Kidney glomerular epithelial cell (primary cell): ENCODE data around the gene LIMA1.
"Not testable (repeated sequence)": the region's sequence is repeated elsewhere in the genome, so short reads cannot be mapped to it uniquely, and the experiment has no call there.

Experiments
- DNase-seq: peaks from one replicate; lab custom pipeline; 2025; lab: John Stamatoyannopoulos, UW

LIMA1 gene

DNA sequence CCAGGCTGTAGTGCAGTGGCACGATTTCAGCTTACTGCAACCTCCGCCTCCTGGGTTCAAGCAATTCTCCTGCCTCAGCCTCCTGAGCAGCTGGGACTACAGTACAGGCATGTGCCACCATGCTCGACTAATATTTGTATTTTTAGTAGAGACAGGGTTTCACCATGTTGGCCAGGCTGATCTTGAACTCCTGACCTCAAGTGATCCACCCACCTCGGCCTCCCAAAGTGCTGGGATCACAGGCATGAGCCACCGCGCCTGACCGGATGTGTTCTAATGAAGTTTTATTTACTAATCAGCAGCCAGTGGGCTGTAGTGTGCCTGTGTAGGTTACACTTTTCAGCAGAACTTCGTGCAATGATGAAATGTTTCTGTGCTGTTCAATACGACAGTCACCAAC lies 35.7 kb downstream of the LIMA1 start:
- not testable (repeated sequence) for DNase-seq

DNA sequence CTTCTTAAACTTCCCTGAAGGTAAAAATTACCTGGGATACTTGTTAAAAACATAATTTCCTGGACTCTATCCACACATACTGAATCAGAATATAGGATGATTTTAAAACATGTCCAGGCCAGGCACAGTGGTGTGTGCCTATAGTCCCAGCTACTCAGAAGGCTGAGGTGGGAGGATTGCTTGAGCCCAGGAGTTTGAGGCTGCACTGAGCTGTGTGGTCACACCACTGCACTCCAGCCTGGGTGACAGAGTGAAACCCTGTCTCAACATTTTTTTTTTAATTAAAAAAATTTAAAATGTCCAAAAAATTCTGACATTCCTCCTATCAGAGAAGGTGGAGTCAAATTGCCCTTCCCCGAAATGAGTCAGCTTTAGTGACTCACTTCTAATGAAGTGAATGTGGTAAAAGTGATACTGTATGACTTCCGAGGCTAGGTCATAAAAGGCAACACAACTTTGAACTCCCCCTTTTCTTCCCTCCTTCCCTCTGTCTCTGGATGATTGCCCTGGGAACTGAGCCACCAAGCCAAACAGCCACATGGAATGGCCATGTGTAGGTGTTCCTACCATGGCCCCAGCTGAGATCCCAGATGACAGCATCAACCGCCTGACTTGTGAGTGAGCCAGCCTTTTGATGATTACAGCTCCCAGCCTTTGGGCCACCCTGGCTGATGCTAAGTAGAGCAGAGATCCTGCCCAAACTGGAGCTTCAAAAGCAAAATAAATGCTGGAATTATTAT lies 36.3 kb downstream of the LIMA1 start:
- peak; percentile 98 for DNase-seq

DNA sequence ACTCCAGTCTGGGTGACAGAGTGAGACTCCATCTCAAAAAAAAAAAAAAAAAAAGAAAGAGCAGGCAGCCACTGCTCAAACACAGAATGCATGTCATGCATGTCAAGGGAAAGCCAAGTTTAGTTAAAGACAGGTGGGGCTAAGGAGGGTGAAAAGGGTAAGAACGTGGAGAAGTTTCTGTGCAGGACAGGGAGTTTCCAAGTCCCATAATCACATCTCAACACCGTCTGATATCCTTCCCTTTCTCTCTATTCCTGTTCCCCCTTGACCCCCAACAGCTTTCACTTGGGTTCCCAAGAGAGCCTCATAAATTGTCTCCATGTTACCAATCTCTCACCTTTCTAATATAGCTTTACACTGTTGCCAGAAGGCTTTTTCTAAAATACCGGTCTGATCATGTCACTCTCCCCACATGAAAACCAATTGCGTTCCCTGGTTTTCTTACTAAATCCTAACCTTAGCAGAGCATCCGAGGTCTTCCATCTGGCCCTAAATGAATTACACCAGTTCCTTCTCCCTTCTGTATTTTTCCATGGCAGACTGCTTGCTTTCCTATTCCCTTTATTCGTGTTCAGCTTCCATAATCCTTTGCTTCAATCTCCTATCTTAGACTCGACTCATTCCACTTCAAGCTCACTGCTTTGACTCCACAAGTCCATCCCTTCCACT lies 37.0 kb downstream of the LIMA1 start:
- DNase-seq = no peak

DNA sequence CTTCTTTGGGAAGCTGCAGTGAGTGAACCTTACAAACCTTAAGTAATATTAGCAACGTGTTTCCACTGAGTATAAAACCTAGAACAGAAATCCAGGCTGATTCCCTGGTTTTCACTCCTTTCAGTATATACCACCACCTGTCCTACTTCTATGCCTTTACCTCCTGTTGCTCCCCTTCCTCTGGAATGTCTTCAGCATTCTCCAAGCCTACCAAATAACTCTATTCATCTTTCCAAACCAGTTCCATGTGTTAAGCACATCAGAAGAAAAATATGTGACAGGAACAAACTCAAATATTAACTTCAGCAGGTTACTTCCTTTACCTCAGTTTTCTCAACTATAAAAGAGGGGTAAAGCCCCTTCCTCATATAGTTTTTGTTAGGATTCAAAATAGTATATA lies 39.8 kb downstream of the LIMA1 start:
- DNase-seq = no peak

DNA sequence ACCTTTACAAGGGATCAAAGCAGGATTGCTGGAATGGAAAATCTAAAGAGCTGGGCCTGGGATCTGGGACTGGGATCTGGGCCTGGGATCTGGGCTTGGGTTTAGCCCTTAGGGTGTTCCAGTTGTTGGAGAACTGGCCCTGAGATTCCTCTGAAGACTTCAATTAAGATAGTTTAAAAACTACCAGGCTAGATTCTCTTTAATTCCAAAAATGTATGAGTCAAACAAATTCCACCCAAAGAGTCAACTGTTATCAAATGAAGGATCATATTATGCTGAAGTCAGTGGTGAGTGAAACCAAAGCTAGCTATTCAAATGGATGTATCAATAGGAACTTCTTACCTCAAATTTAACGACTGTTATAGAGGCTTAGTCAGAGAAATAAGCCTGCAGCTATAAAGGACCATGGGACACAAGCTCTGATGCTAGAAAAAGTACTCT lies 40.5 kb downstream of the LIMA1 start:
- DNase-seq = peak; percentile 63

DNA sequence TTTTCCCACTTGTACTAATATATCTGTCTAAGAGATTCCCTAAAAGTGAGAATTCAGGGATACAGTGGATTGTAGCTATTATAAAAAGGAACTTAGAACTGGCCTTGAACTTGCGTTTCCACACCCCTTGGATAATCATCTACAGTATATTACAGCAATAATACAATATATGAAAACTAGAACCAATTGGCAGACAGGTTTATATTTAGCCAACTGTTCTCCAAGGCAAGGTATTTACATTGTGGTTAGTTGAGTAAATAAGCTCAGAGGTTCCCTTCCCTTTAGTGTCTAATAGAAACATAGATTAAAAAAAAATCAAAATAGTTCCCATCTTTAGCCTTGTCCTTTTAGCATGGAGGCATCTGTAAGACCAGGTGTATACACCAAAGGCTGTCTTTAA lies 42.1 kb downstream of the LIMA1 start:
- DNase-seq = no peak

DNA sequence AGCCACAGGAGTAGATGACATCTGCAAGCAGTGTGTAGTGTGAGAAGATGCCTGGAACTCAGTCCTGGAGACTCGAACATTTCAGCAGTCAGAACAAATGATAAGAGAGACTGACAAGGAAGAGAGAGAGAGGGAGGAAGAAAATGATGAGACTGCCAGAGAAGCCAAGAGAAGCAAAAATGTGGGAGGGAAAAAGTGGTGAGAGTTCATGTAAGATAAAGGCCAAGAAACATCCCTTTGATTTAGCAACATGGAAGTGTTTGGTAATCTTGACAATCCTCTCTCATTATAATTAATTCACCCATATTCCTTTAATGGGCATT lies 42.6 kb downstream of the LIMA1 start:
- no peak for DNase-seq

DNA sequence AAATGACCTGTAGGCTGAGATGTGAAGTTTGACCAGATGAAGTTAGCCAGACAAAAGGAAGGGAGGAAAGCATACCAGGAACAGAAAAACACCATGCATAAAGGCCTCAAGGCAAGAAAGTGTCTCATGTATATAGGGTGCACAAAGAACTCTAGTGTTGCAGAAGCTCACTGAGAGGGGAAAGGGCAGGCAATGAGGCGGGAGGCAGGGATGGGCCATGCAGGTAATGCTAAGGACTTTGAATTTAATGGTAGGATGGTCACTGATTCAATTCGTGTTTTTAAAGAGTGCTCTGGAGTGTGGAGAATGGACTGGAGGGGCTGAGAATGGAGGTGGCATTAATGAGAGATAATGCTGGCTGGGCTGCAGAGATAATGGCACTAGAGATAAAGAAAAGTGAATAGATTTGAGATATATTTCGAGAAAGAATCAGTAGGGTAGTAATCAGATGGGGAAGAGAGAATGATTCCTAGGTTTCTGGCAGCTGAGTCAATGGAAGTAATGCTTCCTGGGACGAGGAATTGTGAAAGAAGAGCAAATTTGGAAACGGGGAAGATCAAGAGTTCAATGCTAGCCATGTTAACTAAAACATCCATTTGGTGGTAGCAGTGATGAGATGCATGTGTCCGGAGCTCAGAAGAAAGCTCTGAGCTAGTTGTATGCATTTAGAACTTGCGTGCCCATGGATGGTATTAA lies 43.1 kb downstream of the LIMA1 start:
- no peak for DNase-seq

DNA sequence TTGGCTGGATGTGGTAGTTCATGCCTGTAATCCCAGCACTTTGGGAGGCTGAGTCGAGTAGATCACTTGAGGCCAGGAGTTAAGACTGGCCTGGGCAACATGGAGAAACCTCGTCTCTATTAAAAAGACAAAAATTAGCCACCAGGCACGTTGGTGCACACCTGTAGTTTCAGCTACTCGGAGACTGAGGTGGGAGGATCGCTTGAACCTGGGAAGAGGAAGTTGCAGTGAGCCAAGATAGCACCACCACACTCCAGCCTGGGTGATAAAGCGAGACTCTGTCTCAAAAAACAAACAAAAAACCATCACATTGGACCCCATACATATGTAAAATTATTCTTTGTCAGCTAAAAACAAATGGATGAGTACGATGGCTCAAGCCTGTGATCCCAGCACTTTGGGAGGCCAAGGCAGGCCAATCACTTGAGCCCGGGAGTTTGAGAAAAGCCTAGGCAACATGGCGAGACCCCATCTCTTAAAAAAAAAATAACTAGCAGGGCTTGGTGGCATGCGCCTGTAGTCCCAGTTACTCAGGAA lies 43.9 kb downstream of the LIMA1 start:
- DNase-seq = no peak

DNA sequence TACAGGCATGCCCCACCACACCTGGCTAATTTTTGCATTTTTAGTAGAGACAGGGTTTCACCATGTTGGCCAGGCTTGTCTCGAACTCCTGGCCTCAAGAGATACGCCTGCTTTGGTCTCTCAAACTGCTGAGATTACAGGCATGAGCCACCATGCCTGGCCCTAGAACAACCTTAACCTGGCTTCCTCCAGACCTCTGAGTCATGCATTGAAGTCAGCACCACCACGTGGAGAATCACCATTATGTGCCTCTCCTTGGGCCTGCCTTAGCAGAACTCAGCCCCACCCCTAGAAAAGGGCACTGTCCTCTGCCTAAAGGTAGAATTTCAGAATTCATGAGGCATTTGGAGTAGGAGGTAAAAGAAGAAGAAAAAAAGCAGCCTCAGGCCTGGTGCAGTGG lies 49.0 kb downstream of the LIMA1 start:
- DNase-seq = no peak

DNA sequence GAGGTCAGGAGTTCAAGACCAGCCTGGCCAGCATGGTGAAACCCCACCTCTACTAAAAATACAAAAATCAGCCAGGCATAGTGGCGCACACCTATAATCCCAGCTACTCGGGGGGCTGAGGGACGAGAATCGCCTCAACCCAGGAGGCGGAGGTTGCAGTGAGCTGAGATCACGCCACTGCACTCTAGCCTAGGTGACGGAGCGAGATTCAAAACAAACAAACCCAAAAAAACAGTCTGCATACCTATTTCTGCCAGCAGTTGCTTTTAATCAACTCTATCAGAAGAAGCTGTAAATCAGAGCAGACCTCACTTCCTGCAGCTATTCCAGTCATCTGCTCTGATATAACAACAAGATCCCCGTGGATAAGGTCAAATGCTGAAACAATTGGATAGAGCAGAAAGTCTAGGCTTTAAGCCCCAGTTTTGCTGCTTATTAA lies 50.5 kb downstream of the LIMA1 start:
- DNase-seq = no peak

DNA sequence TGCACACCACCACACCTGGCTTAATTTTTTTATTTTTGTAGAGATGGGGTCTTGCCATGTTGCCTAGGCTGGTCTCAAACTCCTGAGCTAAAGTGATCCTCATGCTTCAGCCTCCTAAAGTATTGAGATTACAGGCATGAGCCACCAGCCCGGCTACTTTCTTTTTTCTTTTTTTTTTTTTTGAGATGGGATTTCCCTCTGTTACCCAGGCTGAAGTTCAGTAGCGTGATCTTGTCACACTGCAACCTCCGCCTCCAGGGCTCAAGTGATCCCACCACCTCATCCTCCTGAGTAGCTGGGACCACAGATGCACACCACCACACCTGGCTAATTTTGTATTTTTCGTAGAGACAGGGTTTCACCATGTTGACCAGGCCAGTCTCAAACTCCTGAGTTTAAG lies 51.1 kb downstream of the LIMA1 start:
- DNase-seq = no peak

DNA sequence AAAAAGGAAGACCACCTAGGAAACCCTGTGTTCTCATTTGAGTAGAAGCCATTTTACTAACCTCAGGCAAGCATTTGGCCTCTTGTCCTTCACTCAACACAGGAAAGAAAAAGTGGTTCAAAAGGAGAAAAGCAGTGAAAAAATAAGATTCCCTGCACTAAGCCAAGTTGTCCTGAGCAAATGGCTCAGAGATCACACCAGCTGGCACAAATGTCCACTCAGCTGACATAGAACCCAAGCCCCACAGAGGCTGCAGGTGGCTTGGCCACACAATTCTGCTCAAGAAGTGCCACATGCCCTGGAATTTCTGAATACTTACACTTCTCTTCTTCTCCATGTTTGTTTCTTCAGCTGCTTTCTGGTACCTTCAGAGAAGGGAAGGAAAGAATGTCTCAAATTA lies 52.0 kb downstream of the LIMA1 start:
- no peak for DNase-seq

DNA sequence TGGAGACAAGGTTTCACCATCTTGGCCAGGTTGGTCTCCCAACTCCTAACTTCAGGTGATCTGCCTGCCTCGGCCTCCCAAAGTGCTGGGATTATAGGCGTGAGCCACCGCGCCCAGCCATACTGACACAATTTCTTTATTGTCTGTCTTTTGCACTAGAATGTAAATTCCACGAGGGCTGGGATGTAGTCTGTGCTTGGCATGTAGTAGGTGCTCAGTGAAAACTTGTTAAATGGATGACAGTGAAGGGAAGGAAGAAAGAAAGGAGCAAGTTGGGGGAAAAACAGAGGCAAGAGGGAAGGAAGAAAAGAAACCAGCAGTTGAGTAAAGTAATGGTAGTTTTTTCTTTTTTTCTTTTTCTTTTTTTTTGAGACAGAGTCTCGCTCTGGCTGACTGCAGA lies 53.1 kb downstream of the LIMA1 start:
- no peak for DNase-seq

DNA sequence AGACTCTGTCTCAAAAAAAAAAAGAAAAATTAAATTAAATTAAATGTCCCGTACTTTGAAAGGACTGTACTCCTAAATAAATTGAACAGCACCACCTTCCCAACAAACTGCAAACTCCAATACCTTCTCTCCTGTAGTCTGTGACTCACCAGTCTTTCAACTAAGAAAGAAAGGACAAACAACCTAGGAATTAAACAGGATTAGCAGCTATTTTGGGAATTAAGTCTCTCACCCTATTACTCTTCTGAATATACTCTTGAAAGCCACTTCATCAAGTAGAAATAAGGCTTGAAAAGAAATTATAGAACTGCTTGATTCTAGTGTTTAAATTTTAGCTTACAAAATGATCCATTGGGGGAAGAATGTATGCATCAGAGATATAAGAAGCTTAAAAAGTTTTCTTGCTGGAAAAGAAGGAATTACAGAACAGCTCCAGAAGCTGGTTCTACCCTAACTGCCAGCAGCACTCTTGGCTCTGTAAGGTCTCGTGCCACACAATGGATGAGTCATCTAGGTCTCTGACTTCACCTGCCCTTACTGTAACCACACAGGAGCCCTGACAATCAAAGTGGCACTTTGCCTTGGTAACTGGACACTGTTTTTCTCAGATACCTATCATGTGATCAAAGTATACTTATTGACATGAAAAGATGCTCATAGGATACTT lies 59.2 kb downstream of the LIMA1 start:
- DNase-seq = peak; percentile 53

DNA sequence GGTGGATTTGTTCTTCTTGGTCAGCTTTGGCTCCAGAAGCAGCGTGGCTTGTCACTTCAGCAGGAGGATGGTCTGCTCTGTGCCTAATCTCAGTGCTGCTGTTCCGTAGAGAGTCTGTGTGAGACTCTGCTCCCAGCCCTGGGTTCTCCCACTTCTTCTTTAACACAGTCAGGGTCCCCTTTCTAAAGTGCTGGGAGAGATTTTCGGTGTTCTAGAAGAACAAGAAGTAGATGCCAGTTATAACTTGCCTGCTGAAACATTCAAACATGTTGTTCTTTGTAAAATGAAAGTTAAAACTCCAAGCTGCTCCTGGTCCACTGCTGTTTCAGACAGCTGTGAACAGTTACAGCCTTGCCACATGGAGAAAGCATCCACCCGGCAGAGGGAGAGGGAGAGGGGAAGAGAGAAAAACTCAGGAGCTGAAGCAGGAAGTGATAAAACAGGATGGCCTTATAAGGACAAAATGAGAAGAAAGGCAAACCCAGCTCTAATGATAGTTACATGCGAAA lies 61.0 kb downstream of the LIMA1 start:
- DNase-seq = peak; percentile 85

DNA sequence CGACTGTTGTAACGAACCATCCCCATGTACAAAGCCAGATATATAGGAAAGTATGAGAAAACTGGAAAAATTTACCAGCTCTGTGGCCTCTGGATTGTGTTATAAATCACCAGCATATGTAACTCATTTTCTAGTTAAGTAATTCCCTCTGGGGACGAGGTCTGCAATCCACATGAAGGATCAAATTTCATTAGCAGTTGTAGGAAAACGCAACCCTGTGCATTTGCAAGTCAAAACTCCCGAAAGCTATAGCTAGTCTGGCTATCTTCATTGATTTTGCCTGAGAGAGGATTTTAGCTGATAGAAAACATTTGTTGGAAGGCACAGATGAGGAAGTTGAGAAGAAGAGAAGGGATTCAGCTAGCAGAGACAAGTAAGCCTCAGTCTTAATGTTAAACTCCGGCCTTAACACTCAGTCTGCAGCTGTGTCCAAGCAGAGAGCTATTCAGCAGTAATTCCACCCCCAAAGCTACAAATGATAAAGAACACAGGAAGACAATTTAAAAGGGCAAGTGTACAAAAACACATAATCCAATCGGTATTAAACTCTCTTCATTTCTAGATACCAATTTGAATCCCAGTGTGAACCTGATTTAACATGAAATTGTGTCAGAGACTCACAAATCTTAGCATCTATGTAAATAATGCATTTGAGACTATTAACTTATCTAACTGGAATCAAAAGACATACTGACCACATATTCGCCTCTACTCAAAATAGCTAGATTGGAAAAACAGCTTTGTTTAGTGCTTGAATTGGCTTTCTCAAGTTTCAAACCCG lies 61.9 kb downstream of the LIMA1 start:
- no peak for DNase-seq

DNA sequence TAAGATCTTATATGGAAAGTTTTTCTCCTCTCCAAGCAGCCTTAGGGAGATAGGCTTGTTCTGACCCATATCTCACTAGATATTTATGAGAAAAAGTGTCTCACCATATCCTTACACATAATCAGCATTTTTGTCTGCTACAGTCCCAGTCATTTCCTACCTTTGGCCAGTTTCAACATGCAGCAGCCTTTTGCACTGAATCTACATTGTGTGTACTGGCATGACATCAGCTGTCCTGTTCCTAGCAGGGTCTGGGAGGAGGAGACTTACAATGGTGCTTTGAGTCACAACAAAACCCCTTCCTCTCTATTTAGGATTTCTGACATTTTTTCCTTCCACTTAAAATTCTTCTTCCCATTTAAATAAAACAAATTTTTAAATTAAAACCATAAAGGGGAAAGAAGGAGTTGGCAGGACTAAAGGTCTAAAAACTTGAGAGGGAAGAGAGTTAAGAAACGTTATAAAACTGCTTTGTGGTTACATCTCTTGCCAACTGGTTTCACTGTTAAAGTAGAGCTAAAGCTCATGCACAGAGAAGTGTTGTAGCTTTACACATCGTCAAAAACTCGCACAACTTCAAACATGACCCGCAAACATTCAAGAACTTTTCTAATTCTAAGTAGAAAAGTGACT lies 62.8 kb downstream of the LIMA1 start:
- DNase-seq = no peak

DNA sequence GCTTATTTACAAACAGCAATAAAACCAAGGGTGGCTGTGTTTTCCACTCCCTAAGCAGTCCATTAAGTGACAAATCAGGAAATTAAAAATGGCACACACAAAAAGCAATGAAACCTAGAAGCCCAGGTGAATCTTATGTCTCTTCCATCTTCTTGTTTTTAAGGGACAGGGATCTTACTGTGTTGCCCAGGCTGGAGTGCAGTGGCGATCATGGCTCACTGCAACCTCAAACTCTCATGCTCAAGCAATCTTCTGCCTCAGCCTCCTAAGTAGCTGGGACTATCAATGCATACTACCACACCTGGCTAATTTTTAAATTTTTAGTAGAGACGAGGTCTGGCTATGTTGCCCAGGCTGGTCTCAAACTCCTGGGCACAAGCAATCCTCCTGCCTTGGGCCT lies 63.8 kb downstream of the LIMA1 start:
- DNase-seq = no peak

DNA sequence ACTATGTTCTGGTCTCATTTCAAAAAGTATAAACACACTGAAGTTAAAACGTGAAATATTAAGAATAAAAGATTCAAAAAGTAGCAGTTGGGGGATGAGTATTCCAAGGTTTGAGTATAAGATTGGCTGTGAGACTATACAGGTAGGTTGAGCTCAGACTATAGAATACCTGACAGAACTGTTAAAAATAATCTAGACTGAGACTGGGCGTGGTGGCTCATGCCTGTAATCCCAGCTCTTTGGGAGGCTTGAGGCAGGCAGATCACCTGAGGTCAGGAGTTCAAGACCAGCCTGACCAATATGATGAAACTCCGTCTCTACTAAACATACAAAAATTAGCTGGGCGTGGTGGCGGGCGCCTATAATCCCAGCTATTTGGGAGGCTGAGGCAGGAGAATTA lies 64.3 kb downstream of the LIMA1 start:
- DNase-seq = not testable (repeated sequence)

DNA sequence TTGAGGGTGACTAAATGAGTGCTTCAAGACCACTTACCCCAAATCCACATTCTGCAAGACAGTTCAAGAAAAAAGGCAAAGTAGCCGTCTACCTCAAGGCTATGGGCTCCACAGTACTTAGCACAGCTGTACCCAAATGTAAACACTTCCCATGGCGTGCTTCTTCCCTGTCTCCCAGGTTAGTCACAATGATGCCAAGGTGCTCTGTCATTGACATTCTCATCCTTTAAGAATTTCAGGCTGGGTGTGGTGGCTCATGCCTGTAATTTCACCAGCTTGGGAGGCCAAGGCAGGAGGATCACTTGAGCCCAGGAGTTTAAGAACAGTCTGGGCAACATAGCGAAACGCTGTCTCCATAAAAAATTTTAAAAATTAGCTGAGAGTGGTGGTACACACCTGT lies 64.9 kb downstream of the LIMA1 start:
- no peak for DNase-seq
